OCI-LY1 (cell line): Measurements from ENCODE around the gene EXOSC3.

Experiments
- CTCF ChIP-seq: fragments of 200-600 bp; sonication (generic), shearing (Covaris generic); IDR thresholded peaks from 2 replicates; pipeline ENCODE4 v1.5.1; 2017; ENCODE audit warnings: mild to moderate bottlenecking, antibody characterized with exemption, low read length, moderate library complexity, mixed read lengths
- EZH2 ChIP-seq: fragments of 200-600 bp; sonication (generic), shearing (Covaris generic); IDR thresholded peaks from 2 replicates; pipeline ENCODE4 v1.8.0; 2017; ENCODE audit warnings: borderline replicate concordance, mixed run types, mild to moderate bottlenecking, antibody characterized with exemption, low read length, moderate library complexity, mixed read lengths

GRCh38 chr9:37811906-37812476 lies 27.1 kb upstream of the EXOSC3 start:
- TF ChIP-seq EZH2, result no peak
- TF ChIP-seq CTCF, result no peak
